ENCODE data around the gene GPR61. TPM values are rescaled to one million over a fixed set of nuclear protein-coding genes. Genes with fewer than 3 reads are reported as not detected.

GPR61 gene
- total RNA-seq, 1 donor from 2014 or later, result not detected

DNA sequence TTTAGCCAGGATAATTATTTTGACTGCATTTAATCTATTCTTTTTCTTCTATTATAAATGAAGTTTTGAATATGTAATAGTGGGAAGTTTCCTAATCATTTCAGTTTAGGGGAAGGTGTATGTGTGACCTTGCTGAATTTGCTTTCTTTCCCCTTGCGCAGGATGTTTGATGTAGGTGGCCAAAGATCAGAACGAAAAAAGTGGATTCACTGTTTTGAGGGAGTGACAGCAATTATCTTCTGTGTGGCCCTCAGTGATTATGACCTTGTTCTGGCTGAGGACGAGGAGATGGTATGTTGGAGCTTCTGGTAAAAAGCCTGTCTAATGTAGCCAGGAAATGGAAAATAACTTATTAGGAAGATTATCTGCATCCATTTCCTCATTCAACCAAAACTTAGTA, 46.4 kb downstream of the GPR61 start:
- Mint-ChIP-seq H3K27me3 (no peaks in the 10 kb centered on the region), H3K4me1 (ENCODE audit: unreplicated experiment) (no peaks in the 10 kb centered on the region), H3K4me3 (no peak overlapping the region), H3K36me3 (peaks cover 42% of the 10 kb centered on the region), H3K27ac (no peak overlapping the region), H3K9me3 (no peaks in the 10 kb centered on the region)
- DNase-seq (ENCODE audit: extremely low spot score, unreplicated experiment), result no peak
- TF ChIP-seq, protein P1, sequence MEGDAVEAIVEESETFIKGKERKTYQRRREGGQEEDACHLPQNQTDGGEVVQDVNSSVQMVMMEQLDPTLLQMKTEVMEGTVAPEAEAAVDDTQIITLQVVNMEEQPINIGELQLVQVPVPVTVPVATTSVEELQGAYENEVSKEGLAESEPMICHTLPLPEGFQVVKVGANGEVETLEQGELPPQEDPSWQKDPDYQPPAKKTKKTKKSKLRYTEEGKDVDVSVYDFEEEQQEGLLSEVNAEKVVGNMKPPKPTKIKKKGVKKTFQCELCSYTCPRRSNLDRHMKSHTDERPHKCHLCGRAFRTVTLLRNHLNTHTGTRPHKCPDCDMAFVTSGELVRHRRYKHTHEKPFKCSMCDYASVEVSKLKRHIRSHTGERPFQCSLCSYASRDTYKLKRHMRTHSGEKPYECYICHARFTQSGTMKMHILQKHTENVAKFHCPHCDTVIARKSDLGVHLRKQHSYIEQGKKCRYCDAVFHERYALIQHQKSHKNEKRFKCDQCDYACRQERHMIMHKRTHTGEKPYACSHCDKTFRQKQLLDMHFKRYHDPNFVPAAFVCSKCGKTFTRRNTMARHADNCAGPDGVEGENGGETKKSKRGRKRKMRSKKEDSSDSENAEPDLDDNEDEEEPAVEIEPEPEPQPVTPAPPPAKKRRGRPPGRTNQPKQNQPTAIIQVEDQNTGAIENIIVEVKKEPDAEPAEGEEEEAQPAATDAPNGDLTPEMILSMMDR (conservative IDR thresholded peaks at IDR 0.05), result no peak

DNA sequence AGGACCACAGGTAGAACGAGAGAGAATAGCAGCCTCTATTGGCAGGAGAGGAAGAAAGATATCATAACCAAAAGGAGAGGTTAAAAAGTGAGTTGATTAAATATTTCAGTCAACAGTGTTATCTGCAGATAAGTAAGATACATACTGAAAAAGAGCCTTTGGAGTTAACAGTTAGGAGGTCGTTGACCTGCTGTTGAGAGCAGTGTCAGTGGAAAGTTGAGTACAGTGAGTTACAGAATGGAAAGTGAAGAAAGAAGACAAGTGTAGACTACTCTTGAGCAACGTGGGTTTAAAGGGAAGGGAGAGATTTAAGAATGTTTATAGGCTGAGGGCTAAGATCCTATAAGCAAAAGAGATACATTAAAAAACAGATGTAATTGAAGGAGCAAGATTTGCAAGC, 49.5 kb downstream of the GPR61 start:
- TF ChIP-seq, protein P1 (conservative IDR thresholded peaks at IDR 0.05), result no peak
- DNase-seq (ENCODE audit: extremely low spot score, unreplicated experiment), result no peak
- no peaks in the 10 kb centered on the region for H3K4me1 Mint-ChIP-seq (ENCODE audit: unreplicated experiment)
- H3K27me3 Mint-ChIP-seq, result no peaks in the 10 kb centered on the region
- H3K27ac Mint-ChIP-seq, result no peak overlapping the region
- H3K36me3 Mint-ChIP-seq, result peaks cover 34% of the 10 kb centered on the region
- no peaks in the 10 kb centered on the region for H3K9me3 Mint-ChIP-seq
- H3K4me3 Mint-ChIP-seq, result no peak overlapping the region

DNA sequence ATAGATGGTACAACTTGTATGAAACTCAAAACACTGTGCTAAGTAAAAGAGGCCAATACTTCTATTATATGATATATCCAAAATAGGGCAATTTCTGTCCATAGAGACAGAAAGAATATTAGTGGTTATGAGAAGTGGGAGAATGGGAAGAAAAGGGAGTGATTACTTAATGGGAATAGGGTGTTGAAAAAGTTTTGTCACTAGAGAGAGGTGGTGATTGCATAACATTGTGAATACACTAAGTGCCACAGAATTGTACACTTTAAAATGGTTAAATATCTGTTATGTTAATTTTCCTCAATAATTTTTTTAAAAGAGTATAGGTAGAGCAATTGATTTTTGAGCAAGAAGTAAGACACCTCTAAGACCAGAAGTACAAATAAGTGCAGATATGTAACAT, 50.0 kb downstream of the GPR61 start:
- no peak overlapping the region for H3K4me3 Mint-ChIP-seq

DNA sequence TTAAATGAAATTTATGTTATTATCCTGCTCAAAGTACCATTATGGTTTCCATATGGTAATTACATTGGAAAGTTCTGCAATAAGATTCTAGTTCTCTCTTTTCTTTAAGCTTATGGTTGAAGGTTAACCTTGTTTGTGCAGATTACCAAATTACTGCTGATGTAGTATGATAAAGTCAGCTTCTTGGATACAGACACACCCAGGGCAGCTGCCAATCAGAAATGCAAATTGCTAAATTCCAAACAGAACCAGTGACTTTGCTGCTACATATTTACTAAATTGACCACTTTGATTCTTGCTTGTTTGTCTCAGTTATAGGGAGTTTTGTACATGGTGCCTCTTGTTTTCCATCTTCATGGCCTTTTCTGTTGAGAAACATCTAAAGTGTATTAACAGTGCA, 53.2 kb downstream of the GPR61 start:
- no peak overlapping the region for H3K27ac Mint-ChIP-seq
- peaks cover 12% of the 10 kb centered on the region for H3K36me3 Mint-ChIP-seq
- H3K27me3 Mint-ChIP-seq, result no peaks in the 10 kb centered on the region
- no peaks in the 10 kb centered on the region for H3K9me3 Mint-ChIP-seq
- H3K4me3 Mint-ChIP-seq, result no peak overlapping the region
- TF ChIP-seq, protein P1 (conservative IDR thresholded peaks at IDR 0.05), result no peak
- DNase-seq (ENCODE audit: extremely low spot score, unreplicated experiment), result no peak
- H3K4me1 Mint-ChIP-seq (ENCODE audit: unreplicated experiment), result no peaks in the 10 kb centered on the region

More for the DNA sequence above, 50.0 kb downstream of the GPR61 start:
- TF ChIP-seq, protein P1 (conservative IDR thresholded peaks at IDR 0.05), result no peak
- Mint-ChIP-seq H3K27ac (no peak overlapping the region), H3K27me3 (no peaks in the 10 kb centered on the region), H3K4me1 (ENCODE audit: unreplicated experiment) (no peaks in the 10 kb centered on the region), H3K36me3 (peaks cover 32% of the 10 kb centered on the region), H3K9me3 (no peaks in the 10 kb centered on the region)
- no peak for DNase-seq (ENCODE audit: extremely low spot score, unreplicated experiment)

DNA sequence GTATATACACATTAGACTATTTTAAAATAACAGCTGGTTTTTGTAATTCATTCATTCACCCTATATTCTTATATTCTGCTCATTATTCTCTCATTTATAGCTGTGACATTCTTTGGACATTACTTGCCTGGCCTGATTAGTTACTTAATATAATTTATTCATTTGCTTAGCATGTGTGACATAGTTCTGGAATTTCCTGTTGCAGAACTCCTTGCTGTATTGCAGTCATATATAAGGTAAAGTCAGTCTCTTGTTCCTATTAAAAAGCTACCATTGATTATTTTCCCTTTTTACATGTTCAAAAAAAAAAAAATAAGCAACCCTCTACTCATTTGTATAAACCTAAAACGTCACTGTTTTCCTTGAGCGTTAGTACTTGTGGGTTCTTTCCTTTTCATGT, 55.9 kb downstream of the GPR61 start:
- no peak overlapping the region for H3K27ac Mint-ChIP-seq
- peaks cover 6% of the 10 kb centered on the region for H3K4me1 Mint-ChIP-seq (ENCODE audit: unreplicated experiment)
- DNase-seq (ENCODE audit: extremely low spot score, unreplicated experiment), result no peak
- TF ChIP-seq, protein P1 (conservative IDR thresholded peaks at IDR 0.05), result no peak
- H3K4me3 Mint-ChIP-seq, result no peak overlapping the region
- H3K9me3 Mint-ChIP-seq, result no peaks in the 10 kb centered on the region
- no peaks in the 10 kb centered on the region for H3K27me3 Mint-ChIP-seq
- H3K36me3 Mint-ChIP-seq, result peaks cover 8% of the 10 kb centered on the region

Other genes starting within 250 kb of the GPR61 start
- gene MYBPHL, start 232.9 kb upstream of the GPR61 start, total RNA-seq (ENCODE audit: low replicate concordance), result 0.48 and 0.60 TPM in 2 replicates
- gene SORT1, start 142.0 kb upstream of the GPR61 start, total RNA-seq (ENCODE audit: low replicate concordance), result 52.3 and 88.6 TPM in 2 replicates
- gene PSMA5, start 113.4 kb upstream of the GPR61 start, total RNA-seq (ENCODE audit: low replicate concordance), result 84.3 and 85.7 TPM in 2 replicates
- 0.33 and 0.58 TPM in 2 replicates for gene SYPL2, start 73.3 kb upstream of the GPR61 start, total RNA-seq (ENCODE audit: low replicate concordance)
- 5.7 and 12.0 TPM in 2 replicates for gene ATXN7L2, start 56.0 kb upstream of the GPR61 start, total RNA-seq (ENCODE audit: low replicate concordance)
- 10.4 and 14.3 TPM in 2 replicates for gene CYB561D1, start 45.8 kb upstream of the GPR61 start, total RNA-seq (ENCODE audit: low replicate concordance)
- 5.4 and 6.1 TPM in 2 replicates for gene AMIGO1, start 30.1 kb upstream of the GPR61 start, total RNA-seq (ENCODE audit: low replicate concordance)
- 8.8 and 8.9 TPM in 2 replicates for gene GNAI3, start 8.7 kb downstream of the GPR61 start, total RNA-seq (ENCODE audit: low replicate concordance)
- gene GNAT2, start 79.7 kb downstream of the GPR61 start, total RNA-seq (ENCODE audit: low replicate concordance), result not detected in 2 replicates
- 71.1 and 105 TPM in 2 replicates for gene AMPD2, start 80.0 kb downstream of the GPR61 start, total RNA-seq (ENCODE audit: low replicate concordance)
- gene GSTM4, start 116.2 kb downstream of the GPR61 start, total RNA-seq (ENCODE audit: low replicate concordance), result 37.5 and 42.2 TPM in 2 replicates
- 26.8 and 75.6 TPM in 2 replicates for gene GSTM2, start 128.2 kb downstream of the GPR61 start, total RNA-seq (ENCODE audit: low replicate concordance)
- gene GSTM1, start 147.9 kb downstream of the GPR61 start, total RNA-seq (ENCODE audit: low replicate concordance), result 6.6 and 37.3 TPM in 2 replicates
- 0.17 and 0.52 TPM in 2 replicates for gene GSTM5, start 172.4 kb downstream of the GPR61 start, total RNA-seq (ENCODE audit: low replicate concordance)
- gene GSTM3, start 201.2 kb downstream of the GPR61 start, total RNA-seq (ENCODE audit: low replicate concordance), result 32.9 and 78.4 TPM in 2 replicates
- gene EPS8L3, start 224.1 kb downstream of the GPR61 start, total RNA-seq (ENCODE audit: low replicate concordance), result 9.9 and 19.1 TPM in 2 replicates